WTC11 (cell line): ENCODE data around the gene SCYL3. TPM values are rescaled to one million over a fixed set of nuclear protein-coding genes. Genes with fewer than 3 reads are reported as not detected.

ENCODE experiments used
- ATAC-seq: fragments of 200-7000 bp; cut with Tn5 transposase; 2 replicates; pipeline ENCODE4 v1.10.0; 2021; ENCODE audit warnings: mild to moderate bottlenecking, moderate library complexity
- CTCF ChIA-PET: fragments of 300-600 bp; sonication (Branson Sonifier 250); formaldehyde crosslinking; loops from one replicate; lab custom pipeline; 2021; ENCODE audit warnings: antibody characterized with exemption; lab: Charles Lee
- POLR2A ChIA-PET: fragments of 350-600 bp; sonication (Branson Sonifier 250); formaldehyde crosslinking; loops from one replicate; lab custom pipeline; 2021; ENCODE audit warnings: antibody characterized with exemption; lab: Charles Lee
- DNase-seq: peaks from one replicate; pipeline ENCODE4 v3.0.0; 2021; ENCODE audit warnings: low spot score
- H3K27ac Mint-ChIP-seq: 2 replicates; pipeline ENCODE4 v1.8.0; 2021; ENCODE audit warnings: mixed read lengths
- H3K27me3 Mint-ChIP-seq: 2 replicates; pipeline ENCODE4 v1.8.0; 2021; ENCODE audit warnings: low read depth, mild to moderate bottlenecking, moderate library complexity, mixed read lengths
- H3K36me3 Mint-ChIP-seq: 2 replicates; pipeline ENCODE4 v1.8.0; 2021; ENCODE audit warnings: mixed read lengths
- H3K4me1 Mint-ChIP-seq: 2 replicates; pipeline ENCODE4 v1.8.0; 2022; ENCODE audit warnings: mixed read lengths
- H3K4me3 Mint-ChIP-seq: 2 replicates; pipeline ENCODE4 v1.8.0; 2021; ENCODE audit warnings: mild to moderate bottlenecking, moderate library complexity, mixed read lengths
- H3K9me3 Mint-ChIP-seq: 2 replicates; pipeline ENCODE4 v1.8.0; 2021; ENCODE audit warnings: mixed read lengths
- CBFB ChIP-seq: sonication (generic); formaldehyde crosslinking; IDR thresholded peaks from 2 replicates; pipeline ENCODE4 v1.8.1; 2022; ENCODE audit warnings: mild to moderate bottlenecking, low read depth, missing genetic modification reagents
- PRRX2 ChIP-seq: fragments of 250-450 bp; sonication (Bioruptor Pico); IDR thresholded peaks from 2 replicates; pipeline ENCODE4 v1.8.0; 2021; ENCODE audit warnings: mild to moderate bottlenecking
- TP53 ChIP-seq: sonication (generic); formaldehyde crosslinking; IDR thresholded peaks from 2 replicates; pipeline ENCODE4 v1.8.1; 2023; ENCODE audit warnings: mild to moderate bottlenecking, missing genetic modification reagents
- ZNF416 ChIP-seq: fragments of 250-450 bp; sonication (Bioruptor Pico); IDR thresholded peaks from 2 replicates; pipeline ENCODE4 v1.9.0; 2021; ENCODE audit warnings: mild to moderate bottlenecking, inconsistent platforms
- total RNA-seq: library from RNA; stranded (reverse); gene quantifications from 3 replicates; pipeline ENCODE4 v1.2.3, GENCODE V29; 2021
- TF ChIP-seq, protein P1 (sequence below): sonication (generic); formaldehyde crosslinking; IDR thresholded peaks from 2 replicates; pipeline ENCODE4 v1.8.0; 2022; ENCODE audit warnings: mild to moderate bottlenecking, missing genetic modification reagents
- TF ChIP-seq, protein P2 (sequence below): sonication (generic); formaldehyde crosslinking; IDR thresholded peaks from 2 replicates; pipeline ENCODE4 v1.8.1; 2023; ENCODE audit warnings: mild to moderate bottlenecking, missing genetic modification reagents
- TF ChIP-seq, protein P3 (sequence below): sonication (generic); formaldehyde crosslinking; IDR thresholded peaks from 2 replicates; pipeline ENCODE4 v1.8.1; 2023; ENCODE audit warnings: mild to moderate bottlenecking, missing genetic modification reagents, moderate library complexity
- TF ChIP-seq, protein P4 (sequence below): fragments of 250-450 bp; sonication (Bioruptor Pico); IDR thresholded peaks from 2 replicates; pipeline ENCODE4 v1.9.0; 2021; ENCODE audit warnings: mild to moderate bottlenecking, borderline replicate concordance

SCYL3 gene
- total RNA-seq, 1 experiment from 2014 or later, result 5.3 TPM

DNA sequence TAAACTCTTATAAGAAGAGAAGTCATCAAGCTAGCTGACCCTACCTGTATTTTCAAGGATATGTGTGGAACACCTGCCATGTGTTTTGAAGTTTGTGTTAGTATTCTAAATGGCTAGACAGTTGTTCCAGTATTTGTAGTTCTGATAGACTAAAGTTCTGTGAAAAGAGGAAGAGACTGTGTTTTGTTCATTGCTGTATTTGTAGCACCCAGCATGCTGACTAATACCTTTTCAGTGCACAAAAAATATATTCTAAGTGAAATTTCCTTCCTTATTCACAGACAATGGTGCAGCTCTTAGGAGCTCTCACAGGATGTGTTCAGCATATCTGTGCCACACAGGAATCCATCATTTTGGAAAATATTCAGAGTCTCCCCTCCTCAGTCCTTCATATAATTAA, 90.8 kb downstream of the SCYL3 start:
- CTCF ChIA-PET, result no interaction called here
- TF ChIP-seq TP53 (CRISPR knock-in tag), result no peak
- TF ChIP-seq, protein P1, sequence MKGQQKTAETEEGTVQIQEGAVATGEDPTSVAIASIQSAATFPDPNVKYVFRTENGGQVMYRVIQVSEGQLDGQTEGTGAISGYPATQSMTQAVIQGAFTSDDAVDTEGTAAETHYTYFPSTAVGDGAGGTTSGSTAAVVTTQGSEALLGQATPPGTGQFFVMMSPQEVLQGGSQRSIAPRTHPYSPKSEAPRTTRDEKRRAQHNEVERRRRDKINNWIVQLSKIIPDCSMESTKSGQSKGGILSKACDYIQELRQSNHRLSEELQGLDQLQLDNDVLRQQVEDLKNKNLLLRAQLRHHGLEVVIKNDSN (CRISPR knock-in tag), result no peak
- TF ChIP-seq, protein P2, sequence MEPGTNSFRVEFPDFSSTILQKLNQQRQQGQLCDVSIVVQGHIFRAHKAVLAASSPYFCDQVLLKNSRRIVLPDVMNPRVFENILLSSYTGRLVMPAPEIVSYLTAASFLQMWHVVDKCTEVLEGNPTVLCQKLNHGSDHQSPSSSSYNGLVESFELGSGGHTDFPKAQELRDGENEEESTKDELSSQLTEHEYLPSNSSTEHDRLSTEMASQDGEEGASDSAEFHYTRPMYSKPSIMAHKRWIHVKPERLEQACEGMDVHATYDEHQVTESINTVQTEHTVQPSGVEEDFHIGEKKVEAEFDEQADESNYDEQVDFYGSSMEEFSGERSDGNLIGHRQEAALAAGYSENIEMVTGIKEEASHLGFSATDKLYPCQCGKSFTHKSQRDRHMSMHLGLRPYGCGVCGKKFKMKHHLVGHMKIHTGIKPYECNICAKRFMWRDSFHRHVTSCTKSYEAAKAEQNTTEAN, result no peak
- TF ChIP-seq, protein P3, sequence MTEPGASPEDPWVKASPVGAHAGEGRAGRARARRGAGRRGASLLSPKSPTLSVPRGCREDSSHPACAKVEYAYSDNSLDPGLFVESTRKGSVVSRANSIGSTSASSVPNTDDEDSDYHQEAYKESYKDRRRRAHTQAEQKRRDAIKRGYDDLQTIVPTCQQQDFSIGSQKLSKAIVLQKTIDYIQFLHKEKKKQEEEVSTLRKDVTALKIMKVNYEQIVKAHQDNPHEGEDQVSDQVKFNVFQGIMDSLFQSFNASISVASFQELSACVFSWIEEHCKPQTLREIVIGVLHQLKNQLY (CRISPR knock-in tag), result no peak
- TF ChIP-seq PRRX2, result no peak
- TF ChIP-seq ZNF416, result no peak
- TF ChIP-seq, protein P4, sequence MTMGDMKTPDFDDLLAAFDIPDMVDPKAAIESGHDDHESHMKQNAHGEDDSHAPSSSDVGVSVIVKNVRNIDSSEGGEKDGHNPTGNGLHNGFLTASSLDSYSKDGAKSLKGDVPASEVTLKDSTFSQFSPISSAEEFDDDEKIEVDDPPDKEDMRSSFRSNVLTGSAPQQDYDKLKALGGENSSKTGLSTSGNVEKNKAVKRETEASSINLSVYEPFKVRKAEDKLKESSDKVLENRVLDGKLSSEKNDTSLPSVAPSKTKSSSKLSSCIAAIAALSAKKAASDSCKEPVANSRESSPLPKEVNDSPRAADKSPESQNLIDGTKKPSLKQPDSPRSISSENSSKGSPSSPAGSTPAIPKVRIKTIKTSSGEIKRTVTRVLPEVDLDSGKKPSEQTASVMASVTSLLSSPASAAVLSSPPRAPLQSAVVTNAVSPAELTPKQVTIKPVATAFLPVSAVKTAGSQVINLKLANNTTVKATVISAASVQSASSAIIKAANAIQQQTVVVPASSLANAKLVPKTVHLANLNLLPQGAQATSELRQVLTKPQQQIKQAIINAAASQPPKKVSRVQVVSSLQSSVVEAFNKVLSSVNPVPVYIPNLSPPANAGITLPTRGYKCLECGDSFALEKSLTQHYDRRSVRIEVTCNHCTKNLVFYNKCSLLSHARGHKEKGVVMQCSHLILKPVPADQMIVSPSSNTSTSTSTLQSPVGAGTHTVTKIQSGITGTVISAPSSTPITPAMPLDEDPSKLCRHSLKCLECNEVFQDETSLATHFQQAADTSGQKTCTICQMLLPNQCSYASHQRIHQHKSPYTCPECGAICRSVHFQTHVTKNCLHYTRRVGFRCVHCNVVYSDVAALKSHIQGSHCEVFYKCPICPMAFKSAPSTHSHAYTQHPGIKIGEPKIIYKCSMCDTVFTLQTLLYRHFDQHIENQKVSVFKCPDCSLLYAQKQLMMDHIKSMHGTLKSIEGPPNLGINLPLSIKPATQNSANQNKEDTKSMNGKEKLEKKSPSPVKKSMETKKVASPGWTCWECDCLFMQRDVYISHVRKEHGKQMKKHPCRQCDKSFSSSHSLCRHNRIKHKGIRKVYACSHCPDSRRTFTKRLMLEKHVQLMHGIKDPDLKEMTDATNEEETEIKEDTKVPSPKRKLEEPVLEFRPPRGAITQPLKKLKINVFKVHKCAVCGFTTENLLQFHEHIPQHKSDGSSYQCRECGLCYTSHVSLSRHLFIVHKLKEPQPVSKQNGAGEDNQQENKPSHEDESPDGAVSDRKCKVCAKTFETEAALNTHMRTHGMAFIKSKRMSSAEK, result no peak
- no peak for TF ChIP-seq CBFB (CRISPR knock-in tag)
- Mint-ChIP-seq H3K27me3 (no peaks in the 10 kb centered on the region), H3K9me3 (no peaks in the 10 kb centered on the region), H3K4me1 (no peaks in the 10 kb centered on the region), H3K4me3 (no peak overlapping the region), H3K36me3 (peaks cover 25% of the 10 kb centered on the region), H3K27ac (no peak overlapping the region)
- ATAC-seq, result no peak
- DNase-seq, result no peak
- POLR2A ChIA-PET, result no interaction called here

Other genes starting within 250 kb of the SCYL3 start
- gene SELL, start 182.3 kb downstream of the SCYL3 start, total RNA-seq, result 0.26 to 0.85 TPM (median 0.41 TPM) in 3 replicates
- gene SELE, start 159.8 kb downstream of the SCYL3 start, total RNA-seq, result 0.05 TPM in 1 of 3 replicates, not detected in the others
- 6.9 to 10.1 TPM (median 7.7 TPM) in 3 replicates for gene METTL18, start 99.0 kb downstream of the SCYL3 start, total RNA-seq
- 2.2 to 2.4 TPM (median 2.3 TPM) in 3 replicates for gene KIFAP3, start 180.8 kb upstream of the SCYL3 start, total RNA-seq